ENCODE results near the gene HMGB1. TPM values are rescaled to one million over a fixed set of nuclear protein-coding genes. Genes with fewer than 3 reads are reported as not detected.

Gene HMGB1
- polyA plus RNA-seq, 10 donors, result 388 to 665 (median 434) TPM

GRCh38 chr13:30437177-30437576 is 28.6 kb downstream of the HMGB1 start:
- no peak for DNase-seq

- DNase-seq, result peak in 1 of 3 donors; percentile 32
Observed at GRCh38 chr13:30435911-30436451, 29.8 kb downstream of the HMGB1 start.

DNA sequence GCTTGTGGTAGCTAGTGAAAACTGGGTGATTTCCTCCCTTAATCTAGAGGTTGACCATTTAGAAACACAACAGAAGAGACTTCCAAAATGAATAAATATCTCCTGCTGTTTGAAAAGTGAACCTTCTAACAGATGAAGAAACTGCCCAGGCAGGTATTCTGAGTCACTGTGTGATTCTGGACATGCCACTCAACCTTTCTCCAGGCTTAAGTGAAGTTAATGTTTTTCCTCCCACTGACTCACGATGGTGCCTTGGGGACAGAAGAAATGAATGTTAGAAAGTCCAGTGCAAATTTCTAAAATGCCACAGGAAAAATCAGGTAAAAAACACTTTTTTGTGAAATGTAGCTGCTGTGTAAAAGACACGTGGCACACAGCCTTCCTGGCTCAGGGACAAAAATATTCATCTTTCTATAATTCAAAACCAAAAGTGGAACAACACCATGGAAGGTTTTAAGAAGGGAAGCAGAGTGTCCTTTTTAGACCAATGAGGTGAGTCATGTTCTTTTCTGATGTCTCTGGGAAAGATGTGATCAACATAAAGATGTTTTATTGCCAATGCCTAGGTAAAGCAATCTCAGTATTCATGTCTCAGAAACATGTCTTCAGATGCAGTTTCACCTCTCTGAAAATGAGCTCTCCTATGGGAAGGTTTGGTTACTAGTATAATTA is 34.3 kb downstream of the HMGB1 start:
- DNase-seq, result no peak

GRCh38 chr13:30429721-30430694 is 35.7 kb downstream of the HMGB1 start:
- peak in 1 of 3 donors; percentile 81 for DNase-seq

GRCh38 chr13:30429235-30429634 is 36.5 kb downstream of the HMGB1 start:
- DNase-seq, result no peak

DNA sequence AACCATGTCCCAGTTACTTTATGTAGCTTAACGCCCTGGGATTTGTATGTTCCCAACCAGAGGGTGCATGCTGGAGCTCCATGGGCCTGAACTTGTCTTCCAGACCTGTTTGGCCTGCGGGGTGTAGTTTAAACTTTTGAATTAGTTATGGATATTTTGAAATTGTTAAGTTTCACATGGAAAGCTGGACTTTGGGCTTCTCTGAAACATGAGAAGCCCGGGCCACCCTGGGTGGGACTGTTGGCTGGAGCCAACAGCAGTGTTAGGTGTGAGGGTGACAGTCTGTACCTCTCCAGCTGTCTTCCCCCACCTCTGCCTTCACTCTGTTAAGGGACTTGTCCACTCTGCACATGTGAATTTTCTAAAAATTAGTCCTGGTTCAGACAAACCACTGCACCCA is 41.8 kb downstream of the HMGB1 start:
- DNase-seq, result no peak

- DNase-seq, result peak; percentile 61 to 85 (median 67)
Observed at GRCh38 chr13:30422054-30422839, 43.5 kb downstream of the HMGB1 start, which contains the start of gene UBE2L5. Gene UBE2L5, plus strand, starts transcription at chr13:30422493. Its CDS starts 5,498 bp downstream, at chr13:30427991.

DNA sequence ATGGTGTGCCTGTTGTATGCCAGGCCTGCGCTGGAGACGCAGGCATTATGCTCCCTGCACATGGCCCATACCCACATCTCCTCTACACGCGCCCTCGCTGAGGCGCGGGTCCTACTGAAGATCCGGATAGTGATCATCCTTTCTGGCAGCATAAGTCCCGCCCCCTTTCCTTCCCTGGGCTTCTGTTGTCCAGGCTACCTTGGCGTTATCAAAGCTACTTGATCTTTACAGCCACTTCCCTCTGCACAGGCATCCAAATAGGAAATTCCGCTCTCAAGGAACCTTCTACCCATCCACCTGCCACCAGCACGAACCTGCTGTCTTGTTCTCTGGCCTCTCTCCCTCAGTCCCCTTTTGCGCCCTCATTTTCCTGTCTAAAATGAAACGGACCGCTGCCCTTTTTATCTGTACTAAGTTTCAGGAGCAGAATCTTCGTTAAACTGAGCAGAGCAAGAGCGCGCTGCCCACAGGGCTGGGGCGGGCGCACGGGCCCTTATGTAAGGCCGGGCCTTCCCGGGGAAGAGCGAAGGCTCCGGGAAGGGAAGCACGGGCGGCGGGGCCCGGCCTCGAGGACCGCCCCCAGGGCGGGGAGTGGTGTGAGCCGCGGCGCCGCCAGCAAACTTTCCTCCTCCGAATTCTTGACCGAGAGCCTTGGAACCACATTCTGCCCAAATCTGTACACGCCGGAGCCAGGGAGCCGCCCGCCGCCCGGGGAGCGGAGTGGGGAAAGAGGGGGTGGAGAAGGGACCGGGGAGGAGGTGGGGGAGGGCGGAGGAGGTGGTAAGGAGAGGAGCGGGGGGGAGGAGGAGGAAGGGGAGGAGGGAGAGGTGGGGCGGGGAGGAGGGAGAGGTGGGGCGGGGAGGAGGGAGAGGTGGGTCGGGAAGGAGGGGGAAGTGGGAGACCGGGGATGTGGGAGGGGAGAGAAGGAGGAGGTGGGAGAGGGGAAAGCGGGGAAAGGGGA is 44.4 kb downstream of the HMGB1 start:
- peak; percentile 86 to 97 (median 93) for DNase-seq

- no peak for DNase-seq
Observed at GRCh38 chr13:30418717-30419459, 46.8 kb downstream of the HMGB1 start.

- no peak for DNase-seq
Observed at GRCh38 chr13:30418075-30418716, 47.5 kb downstream of the HMGB1 start.

DNA sequence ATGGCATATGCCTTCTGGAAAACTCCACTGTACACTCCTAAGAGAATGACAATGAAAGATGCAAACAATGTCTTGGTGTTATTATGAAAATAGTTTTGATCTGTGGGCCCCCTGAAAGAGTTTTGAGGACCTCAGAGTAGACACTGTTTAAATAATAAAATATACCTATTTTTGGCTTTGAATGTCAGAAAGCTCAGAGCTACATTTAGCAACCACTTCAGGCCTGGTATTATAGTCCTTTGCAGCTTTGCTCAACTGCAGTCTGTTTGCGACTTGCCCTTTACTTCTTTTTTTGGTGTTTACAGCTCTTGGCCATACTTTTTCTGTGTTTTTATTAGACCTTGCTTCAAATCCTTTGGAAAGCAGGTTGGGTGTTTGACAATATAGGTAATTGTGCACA is 49.3 kb downstream of the HMGB1 start:
- no peak for DNase-seq

DNA sequence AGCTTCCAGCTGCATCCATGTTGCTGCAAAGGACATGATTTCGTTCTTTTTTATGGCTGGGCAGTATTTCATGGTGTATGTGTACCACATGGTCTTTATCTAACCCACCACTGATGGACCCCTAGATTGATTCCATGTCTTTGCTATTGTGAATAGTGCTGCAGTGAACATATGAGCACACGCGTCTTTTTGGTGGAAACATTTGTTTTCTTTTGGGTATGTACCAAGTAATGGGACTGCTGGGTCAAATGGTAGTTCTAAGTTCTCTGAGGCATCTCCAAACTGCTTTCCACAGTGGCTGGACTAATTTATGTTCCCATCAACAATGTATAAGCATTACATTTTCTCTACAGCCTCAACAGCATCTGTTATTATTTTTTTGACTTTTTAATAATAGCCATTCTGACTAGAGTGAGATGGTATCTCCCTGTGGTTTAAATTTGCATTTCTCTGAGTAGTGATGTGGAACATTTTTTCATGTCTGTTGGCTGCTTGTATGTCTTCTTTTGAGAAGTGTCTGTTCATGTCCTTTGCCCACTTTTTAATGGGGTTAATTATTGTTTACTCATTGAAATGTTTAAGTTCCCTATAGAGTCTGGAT is 50.2 kb downstream of the HMGB1 start:
- no peak for DNase-seq

DNA sequence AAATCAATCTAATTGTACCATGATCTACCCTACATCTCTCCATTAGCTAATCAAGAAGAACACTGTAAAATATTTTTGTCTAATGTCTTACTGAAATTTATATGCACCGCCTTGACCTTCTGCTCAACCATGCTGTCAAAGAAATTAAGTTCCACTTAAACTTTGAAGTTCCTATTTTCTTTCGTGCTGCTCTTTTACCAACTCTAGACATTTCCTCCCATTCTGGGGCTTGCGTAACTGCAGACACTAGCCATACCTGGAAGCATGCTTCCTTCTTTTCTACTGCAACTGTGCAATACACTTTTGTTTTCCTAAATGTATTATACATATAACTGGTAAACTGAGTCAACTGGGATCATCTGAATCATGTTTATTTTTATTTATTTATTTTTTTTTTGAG is 51.9 kb downstream of the HMGB1 start:
- DNase-seq, result no peak

- no peak for DNase-seq
Observed at GRCh38 chr13:30412346-30412745, 53.4 kb downstream of the HMGB1 start.

- DNase-seq, result no peak
Observed at GRCh38 chr13:30410705-30411125, 55.0 kb downstream of the HMGB1 start.

GRCh38 chr13:30409886-30410704 is 55.6 kb downstream of the HMGB1 start:
- DNase-seq, result peak in 2 of 3 donors; percentile 53 to 59

- peak; percentile 90 to 96 (median 94) for DNase-seq
Observed at GRCh38 chr13:30408319-30409101, 57.2 kb downstream of the HMGB1 start.
